Measurements from ENCODE around the gene WDR1.

The WDR1 gene

GRCh38 chr4:10066206-10066605 lies 50.4 kb downstream of the WDR1 start:
- DNase-seq (ENCODE audit: low spot score), result no peak

- no peak for DNase-seq (ENCODE audit: low spot score)
Measured at GRCh38 chr4:10063544-10064300, 52.9 kb downstream of the WDR1 start.

GRCh38 chr4:10061650-10062415 lies 54.8 kb downstream of the WDR1 start:
- no peak for DNase-seq (ENCODE audit: low spot score)

- no peak for DNase-seq (ENCODE audit: low spot score)
Measured at GRCh38 chr4:10058371-10058770, 58.2 kb downstream of the WDR1 start.

- DNase-seq (ENCODE audit: low spot score), result no peak
Measured at GRCh38 chr4:10057023-10057395, 59.6 kb downstream of the WDR1 start.

- no peak for DNase-seq (ENCODE audit: low spot score)
Measured at GRCh38 chr4:10056334-10057022, 60.1 kb downstream of the WDR1 start.

GRCh38 chr4:10055871-10056270 lies 60.7 kb downstream of the WDR1 start:
- DNase-seq (ENCODE audit: low spot score), result no peak

- DNase-seq (ENCODE audit: low spot score), result no peak
Measured at GRCh38 chr4:10054571-10055041, 62.0 kb downstream of the WDR1 start.

- DNase-seq (ENCODE audit: low spot score), result no peak
Measured at GRCh38 chr4:10053635-10054453, 62.8 kb downstream of the WDR1 start.

GRCh38 chr4:10051517-10052135 lies 65.0 kb downstream of the WDR1 start:
- DNase-seq (ENCODE audit: low spot score), result no peak

GRCh38 chr4:10050721-10051120 lies 65.9 kb downstream of the WDR1 start:
- DNase-seq (ENCODE audit: low spot score), result no peak

GRCh38 chr4:10050261-10050661 lies 66.3 kb downstream of the WDR1 start:
- no peak for DNase-seq (ENCODE audit: low spot score)

- DNase-seq (ENCODE audit: low spot score), result no peak
Measured at GRCh38 chr4:10048941-10049697, 67.5 kb downstream of the WDR1 start.

- DNase-seq (ENCODE audit: low spot score), result no peak
Measured at GRCh38 chr4:10047967-10048366, 68.6 kb downstream of the WDR1 start.

- no peak for DNase-seq (ENCODE audit: low spot score)
Measured at GRCh38 chr4:10046471-10046870, 70.1 kb downstream of the WDR1 start.

GRCh38 chr4:10045481-10045880 lies 71.1 kb downstream of the WDR1 start:
- DNase-seq (ENCODE audit: low spot score), result no peak

GRCh38 chr4:10041036-10041435 lies 75.6 kb downstream of the WDR1 start:
- DNase-seq (ENCODE audit: low spot score), result no peak

GRCh38 chr4:10040049-10040892 lies 76.3 kb downstream of the WDR1 start:
- DNase-seq (ENCODE audit: low spot score), result no peak

GRCh38 chr4:10036807-10037342 lies 79.7 kb downstream of the WDR1 start:
- DNase-seq (ENCODE audit: low spot score), result no peak

- DNase-seq (ENCODE audit: low spot score), result no peak
Measured at GRCh38 chr4:10035130-10035529, 81.5 kb downstream of the WDR1 start.

All from germinal center (tissue), 1 donor.